ENCODE measurements around the gene MCM9. TPM values are rescaled to one million over a fixed set of nuclear protein-coding genes. Genes with fewer than 3 reads are reported as not detected.

Gene MCM9
- total RNA-seq, 2 donors from 2014 or later, result 9.9 to 33.9 TPM

GRCh38 chr6:118830691-118831090 is 104.3 kb downstream of the MCM9 start:
- no peak for ATAC-seq
- H3K9me3 ChIP-seq, result no peaks in the 10 kb centered on the region
- no peak overlapping the region for H3K4me3 ChIP-seq
- no peaks in the 10 kb centered on the region for H3K4me1 ChIP-seq
- intact Hi-C loops (cut with DNase I), result no loop called here
- H3K27ac ChIP-seq, result no peak overlapping the region
- H3K27me3 ChIP-seq, result no peaks in the 10 kb centered on the region
- H3K36me3 ChIP-seq (replicated peaks in 1 of 2; ENCODE audit: insufficient read depth in 1 of 2, low read depth in 2 of 2), result peaks cover 0 to 5% of the 10 kb centered on the region in 2 donors
- WGBS, 2 donors, result 63 to 85% methylated on average over 2 of the region's 2 CpGs
- TF ChIP-seq POLR2A (IDR thresholded peaks at IDR 0.05), result no peak
- DNase-seq, result no peak

DNA sequence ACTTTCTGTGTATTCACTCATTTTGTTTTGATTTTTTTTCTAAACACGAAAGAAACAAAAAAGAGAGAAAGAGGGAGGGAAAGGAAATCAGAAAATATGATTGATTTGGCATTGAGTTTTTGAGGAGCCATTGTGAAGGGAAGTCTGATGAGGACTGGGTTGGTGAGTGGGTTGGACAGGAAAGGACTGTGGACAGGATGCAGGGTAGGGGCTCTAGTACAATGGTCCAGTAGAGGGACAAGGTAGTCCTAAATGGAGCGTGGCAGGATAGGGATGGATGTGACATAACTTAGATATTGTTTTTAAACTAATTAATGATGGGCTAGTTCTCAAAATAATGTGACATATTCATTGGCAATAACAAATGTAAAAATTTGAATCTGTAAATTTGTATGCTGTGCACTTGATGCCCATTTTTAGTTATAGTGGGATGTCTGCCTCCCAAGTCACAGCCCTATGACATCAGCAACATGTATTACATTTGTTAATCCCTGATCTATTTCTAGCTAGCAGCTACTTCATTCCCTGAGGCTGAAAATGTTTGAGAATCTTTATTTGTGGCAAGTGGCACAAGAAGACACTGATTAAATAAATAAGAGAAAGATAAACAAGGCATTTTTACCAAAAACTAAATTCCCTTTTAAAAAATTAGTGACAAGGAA is 105.0 kb downstream of the MCM9 start:
- no peak overlapping the region for H3K4me3 ChIP-seq
- no peak overlapping the region for H3K27ac ChIP-seq
- H3K27me3 ChIP-seq, result no peaks in the 10 kb centered on the region
- no peaks in the 10 kb centered on the region for H3K4me1 ChIP-seq
- DNase-seq (no peak), ATAC-seq (no peak)
- intact Hi-C loops (cut with DNase I), result no loop called here
- H3K9me3 ChIP-seq, result no peaks in the 10 kb centered on the region
- 81 to 90% methylated on average over 2 of the region's 2 CpGs for WGBS, 2 donors
- peaks cover 0 to 7% of the 10 kb centered on the region in 2 donors for H3K36me3 ChIP-seq (replicated peaks in 1 of 2; ENCODE audit: insufficient read depth in 1 of 2, low read depth in 2 of 2)
- TF ChIP-seq CTCF (IDR thresholded peaks at IDR 0.05) (no peak), POLR2A (IDR thresholded peaks at IDR 0.05) (no peak)

- Histone ChIP-seq H3K27me3 (no peaks in the 10 kb centered on the region), H3K36me3 (replicated peaks in 1 of 2; ENCODE audit: insufficient read depth in 1 of 2, low read depth in 2 of 2) (peaks cover 0 to 9% of the 10 kb centered on the region in 2 donors), H3K4me3 (no peak overlapping the region), H3K4me1 (no peaks in the 10 kb centered on the region), H3K27ac (no peak overlapping the region), H3K9me3 (no peaks in the 10 kb centered on the region)
- TF ChIP-seq POLR2A (IDR thresholded peaks at IDR 0.05) (no peak), CTCF (IDR thresholded peaks at IDR 0.05) (no peak)
- intact Hi-C loops (cut with DNase I), result no loop called here
- 91 to 100% methylated on average over 4 of the region's 4 CpGs for WGBS, 2 donors
- DNase-seq, result no peak
- no peak for ATAC-seq
These were observed 108.9 kb downstream of the MCM9 start for GRCh38 chr6:118826096-118826495.

GRCh38 chr6:118825661-118826060 is 109.3 kb downstream of the MCM9 start:
- TF ChIP-seq CTCF (IDR thresholded peaks at IDR 0.05), result no peak
- TF ChIP-seq POLR2A (IDR thresholded peaks at IDR 0.05), result no peak
- intact Hi-C loops (cut with DNase I), result no loop called here
- Histone ChIP-seq H3K36me3 (replicated peaks in 1 of 2; ENCODE audit: insufficient read depth in 1 of 2, low read depth in 2 of 2) (peaks cover 0 to 9% of the 10 kb centered on the region in 2 donors), H3K4me3 (no peak overlapping the region), H3K27ac (no peak overlapping the region), H3K9me3 (no peaks in the 10 kb centered on the region), H3K27me3 (no peaks in the 10 kb centered on the region), H3K4me1 (no peaks in the 10 kb centered on the region)
- WGBS, 2 donors, result 90 to 93% methylated on average over 4 of the region's 4 CpGs
- no peak for ATAC-seq
- DNase-seq, result no peak

GRCh38 chr6:118815495-118815894 is 119.5 kb downstream of the MCM9 start:
- no peak for DNase-seq
- 88 to 90% methylated on average over 2 of the region's 2 CpGs for WGBS, 2 donors
- Histone ChIP-seq H3K4me3 (no peak overlapping the region), H3K27me3 (no peaks in the 10 kb centered on the region), H3K4me1 (no peaks in the 10 kb centered on the region), H3K27ac (no peak overlapping the region), H3K9me3 (no peaks in the 10 kb centered on the region), H3K36me3 (replicated peaks in 1 of 2; ENCODE audit: insufficient read depth in 1 of 2, low read depth in 2 of 2) (peaks cover 0 to 4% of the 10 kb centered on the region in 2 donors)
- intact Hi-C loops (cut with DNase I), result no loop called here
- TF ChIP-seq POLR2A (IDR thresholded peaks at IDR 0.05) (no peak), CTCF (IDR thresholded peaks at IDR 0.05) (no peak)
- no peak for ATAC-seq

All from body of pancreas (tissue), 4 donors.